HL-60 (cell line): ENCODE results near the gene RNF6.

Source experiments
- POLR2AphosphoS5 ChIP-seq: IDR thresholded peaks from 2 replicates; pipeline ENCODE4 v1.6.1; 2012; ENCODE audit warnings: low read depth
- TF ChIP-seq, protein P1 (sequence below): IDR thresholded peaks from 2 replicates; pipeline ENCODE4 v1.6.1; 2012; ENCODE audit warnings: low read depth; ENCODE audit not compliant: insufficient replicate concordance
- TF ChIP-seq, protein P2 (sequence below): IDR thresholded peaks from one replicate; pipeline ENCODE4 v1.5.1; 2011; ENCODE audit warnings: low read length, control low read depth, inconsistent platforms; ENCODE audit not compliant: insufficient read depth

DNA sequence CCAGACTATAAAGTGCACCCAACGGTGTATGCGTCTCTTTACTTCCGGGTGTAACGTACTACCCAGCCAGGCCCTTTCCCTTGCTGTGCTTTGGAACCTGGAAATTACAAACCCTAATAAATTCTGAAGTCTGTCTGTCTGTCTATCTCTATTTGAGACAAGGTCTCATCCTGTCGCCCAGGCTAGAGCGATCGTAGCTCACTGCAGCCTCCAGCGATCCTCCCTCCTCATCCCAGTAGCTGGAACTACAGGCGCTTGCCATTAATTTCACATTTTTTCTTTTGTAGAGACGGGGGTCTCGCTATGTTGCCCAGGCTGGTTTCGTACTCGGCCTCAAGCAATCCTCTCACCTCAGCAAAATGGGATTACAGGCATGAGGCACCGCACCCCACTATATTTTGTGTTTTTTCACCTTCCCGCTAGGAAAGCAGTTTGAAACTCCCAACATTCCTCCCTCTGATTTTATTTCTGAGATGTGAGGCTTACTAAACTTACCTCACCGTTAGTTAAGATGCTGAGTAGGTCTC is 469 bp upstream of the RNF6 start:
- TF ChIP-seq, protein P1, sequence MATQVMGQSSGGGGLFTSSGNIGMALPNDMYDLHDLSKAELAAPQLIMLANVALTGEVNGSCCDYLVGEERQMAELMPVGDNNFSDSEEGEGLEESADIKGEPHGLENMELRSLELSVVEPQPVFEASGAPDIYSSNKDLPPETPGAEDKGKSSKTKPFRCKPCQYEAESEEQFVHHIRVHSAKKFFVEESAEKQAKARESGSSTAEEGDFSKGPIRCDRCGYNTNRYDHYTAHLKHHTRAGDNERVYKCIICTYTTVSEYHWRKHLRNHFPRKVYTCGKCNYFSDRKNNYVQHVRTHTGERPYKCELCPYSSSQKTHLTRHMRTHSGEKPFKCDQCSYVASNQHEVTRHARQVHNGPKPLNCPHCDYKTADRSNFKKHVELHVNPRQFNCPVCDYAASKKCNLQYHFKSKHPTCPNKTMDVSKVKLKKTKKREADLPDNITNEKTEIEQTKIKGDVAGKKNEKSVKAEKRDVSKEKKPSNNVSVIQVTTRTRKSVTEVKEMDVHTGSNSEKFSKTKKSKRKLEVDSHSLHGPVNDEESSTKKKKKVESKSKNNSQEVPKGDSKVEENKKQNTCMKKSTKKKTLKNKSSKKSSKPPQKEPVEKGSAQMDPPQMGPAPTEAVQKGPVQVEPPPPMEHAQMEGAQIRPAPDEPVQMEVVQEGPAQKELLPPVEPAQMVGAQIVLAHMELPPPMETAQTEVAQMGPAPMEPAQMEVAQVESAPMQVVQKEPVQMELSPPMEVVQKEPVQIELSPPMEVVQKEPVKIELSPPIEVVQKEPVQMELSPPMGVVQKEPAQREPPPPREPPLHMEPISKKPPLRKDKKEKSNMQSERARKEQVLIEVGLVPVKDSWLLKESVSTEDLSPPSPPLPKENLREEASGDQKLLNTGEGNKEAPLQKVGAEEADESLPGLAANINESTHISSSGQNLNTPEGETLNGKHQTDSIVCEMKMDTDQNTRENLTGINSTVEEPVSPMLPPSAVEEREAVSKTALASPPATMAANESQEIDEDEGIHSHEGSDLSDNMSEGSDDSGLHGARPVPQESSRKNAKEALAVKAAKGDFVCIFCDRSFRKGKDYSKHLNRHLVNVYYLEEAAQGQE: no peak
- TF ChIP-seq, protein P2, sequence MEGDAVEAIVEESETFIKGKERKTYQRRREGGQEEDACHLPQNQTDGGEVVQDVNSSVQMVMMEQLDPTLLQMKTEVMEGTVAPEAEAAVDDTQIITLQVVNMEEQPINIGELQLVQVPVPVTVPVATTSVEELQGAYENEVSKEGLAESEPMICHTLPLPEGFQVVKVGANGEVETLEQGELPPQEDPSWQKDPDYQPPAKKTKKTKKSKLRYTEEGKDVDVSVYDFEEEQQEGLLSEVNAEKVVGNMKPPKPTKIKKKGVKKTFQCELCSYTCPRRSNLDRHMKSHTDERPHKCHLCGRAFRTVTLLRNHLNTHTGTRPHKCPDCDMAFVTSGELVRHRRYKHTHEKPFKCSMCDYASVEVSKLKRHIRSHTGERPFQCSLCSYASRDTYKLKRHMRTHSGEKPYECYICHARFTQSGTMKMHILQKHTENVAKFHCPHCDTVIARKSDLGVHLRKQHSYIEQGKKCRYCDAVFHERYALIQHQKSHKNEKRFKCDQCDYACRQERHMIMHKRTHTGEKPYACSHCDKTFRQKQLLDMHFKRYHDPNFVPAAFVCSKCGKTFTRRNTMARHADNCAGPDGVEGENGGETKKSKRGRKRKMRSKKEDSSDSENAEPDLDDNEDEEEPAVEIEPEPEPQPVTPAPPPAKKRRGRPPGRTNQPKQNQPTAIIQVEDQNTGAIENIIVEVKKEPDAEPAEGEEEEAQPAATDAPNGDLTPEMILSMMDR: no peak
- no peak for TF ChIP-seq POLR2AphosphoS5
